BLaER1 treated with 17β-estradiol and CSF1 and Interleukin-3, amounts not matched to agents 10 nM and 100 nM (cell line): ENCODE measurements around the gene EIF2B4.

Experiments used
- H3K27ac ChIP-seq, 11 experiments: shearing (Covaris generic); formaldehyde crosslinking; 2 replicates each; pipeline ENCODE4 v1.8.1; 2022
- H3K27me3 ChIP-seq, 11 experiments: shearing (Covaris generic); formaldehyde crosslinking; 2 replicates each; pipeline ENCODE4 v1.8.1; 2022
- H3K36me3 ChIP-seq, 11 experiments: shearing (Covaris generic); formaldehyde crosslinking; 2 replicates each; pipeline ENCODE4 v1.8.1; 2022
- H3K4me1 ChIP-seq, 10 experiments: shearing (Covaris generic); formaldehyde crosslinking; 2 replicates each; pipeline ENCODE4 v1.8.1; 2022
- H3K4me2 ChIP-seq, 11 experiments: shearing (Covaris generic); formaldehyde crosslinking; 2 replicates each; pipeline ENCODE4 v1.8.1; 2022
- H3K4me3 ChIP-seq, 10 experiments: shearing (Covaris generic); formaldehyde crosslinking; 2 replicates each; pipeline ENCODE4 v1.8.1; 2022
- H3K9ac ChIP-seq, 11 experiments: shearing (Covaris generic); formaldehyde crosslinking; 2 replicates each; pipeline ENCODE4 v1.8.1; 2022
- H3K9me3 ChIP-seq, 11 experiments: shearing (Covaris generic); formaldehyde crosslinking; replicated peaks in 1 of 11; 2 replicates each; pipeline ENCODE4 v1.8.1; 2022
- H4K20me1 ChIP-seq, 11 experiments: shearing (Covaris generic); formaldehyde crosslinking; 2 replicates each; pipeline ENCODE4 v1.8.1; 2022
- Cebpa-rat ChIP-seq, 11 experiments: shearing (Covaris generic); IDR thresholded peaks; 2 replicates each; pipeline ENCODE4 v1.8.1; 2022

Gene EIF2B4

GRCh38 chr2:27316655-27317412 lies 53.3 kb downstream of the EIF2B4 start:
- peak overlapping the region in 2 of 11 experiments; percentile 16 to 28; a peak in 1 of 22 replicates for H3K9ac ChIP-seq
- H3K9me3 ChIP-seq, result no peaks in the 10 kb centered on the region
- no peak for TF ChIP-seq Cebpa-rat (IDR thresholded peaks at IDR 0.05)
- H3K27me3 ChIP-seq, result no peaks in the 10 kb centered on the region
- peak overlapping the region in 2 of 11 experiments; percentile 58 to 59; a peak in 5 of 22 replicates for H3K4me2 ChIP-seq
- no peak overlapping the region for H3K4me3 ChIP-seq
- peaks cover 0 to 63% (median 20%) of the 10 kb centered on the region in 11 experiments; a peak in 13 of 22 replicates for H4K20me1 ChIP-seq
- H3K4me1 ChIP-seq, result peaks cover 13 to 32% (median 14%) of the 10 kb centered on the region in 10 experiments
- H3K36me3 ChIP-seq, result peaks cover 20 to 79% (median 42%) of the 10 kb centered on the region in 11 experiments
- no peak overlapping the region for H3K27ac ChIP-seq

- H4K20me1 ChIP-seq, result peaks cover 0 to 64% (median 20%) of the 10 kb centered on the region in 11 experiments; a peak in 13 of 22 replicates
- H3K9me3 ChIP-seq, result no peaks in the 10 kb centered on the region
- H3K4me3 ChIP-seq, result no peak overlapping the region
- H3K9ac ChIP-seq, result no peak overlapping the region
- peaks cover 30 to 84% (median 54%) of the 10 kb centered on the region in 11 experiments for H3K36me3 ChIP-seq
- no peak overlapping the region for H3K4me2 ChIP-seq
- no peaks in the 10 kb centered on the region for H3K27me3 ChIP-seq
- no peak overlapping the region for H3K27ac ChIP-seq
- no peak for TF ChIP-seq Cebpa-rat (IDR thresholded peaks at IDR 0.05)
- peaks cover 0 to 19% (median 0%) of the 10 kb centered on the region in 10 experiments; a peak in 7 of 20 replicates for H3K4me1 ChIP-seq
Measured at GRCh38 chr2:27315122-27315521, 55.0 kb downstream of the EIF2B4 start.

GRCh38 chr2:27314709-27315108 lies 55.4 kb downstream of the EIF2B4 start:
- Histone ChIP-seq H3K4me2 (no peak overlapping the region), H4K20me1 (peaks cover 0 to 68% (median 20%) of the 10 kb centered on the region in 11 experiments; a peak in 13 of 22 replicates), H3K9ac (no peak overlapping the region), H3K27ac (no peak overlapping the region), H3K4me1 (peaks cover 0 to 19% (median 0%) of the 10 kb centered on the region in 10 experiments; a peak in 7 of 20 replicates), H3K27me3 (no peaks in the 10 kb centered on the region), H3K4me3 (no peak overlapping the region), H3K36me3 (peaks cover 34 to 85% (median 58%) of the 10 kb centered on the region in 11 experiments), H3K9me3 (no peaks in the 10 kb centered on the region)
- no peak for TF ChIP-seq Cebpa-rat (IDR thresholded peaks at IDR 0.05)
